ENCODE measurements around the gene MINDY4B. TPM values are rescaled to one million over a fixed set of nuclear protein-coding genes. Genes with fewer than 3 reads are reported as not detected.

Gene MINDY4B
- total and polyA plus RNA-seq, 10 of the 15 experiments (the other 5 are each of a cell fraction or from before 2014, with no cell fraction given) = not detected

GRCh38 chr3:150878290-150878689, 26.9 kb downstream of the MINDY4B start:
- ChIA-PET POLR2A (no interaction called here), RAD21 (ENCODE audit: unreplicated experiment) (no interaction called here), SMC1A (ENCODE audit: uncharacterized antibody, unreplicated experiment) (interaction anchor here (0.6 kb wide), 2 partner anchors 144 to 226 kb away, joined by 3 read pairs; no protein-coding TSS in a partner anchor), CTCF (no interaction called here)
- Histone ChIP-seq H3K27ac (ENCODE audit: control insufficient read depth, insufficient read depth) (no peak overlapping the region), H4K20me1 (ENCODE audit: control insufficient read depth, insufficient read depth) (no peaks in the 10 kb centered on the region), H2AFZ (ENCODE audit: control insufficient read depth, low read depth, low read length) (no peak overlapping the region), H3K4me3 (no peak overlapping the region), H3K36me3 (ENCODE audit: control insufficient read depth in 2 of 2, insufficient read depth in 2 of 2, low read length in 1 of 2) (no peaks in the 10 kb centered on the region), H3K9ac (ENCODE audit: control insufficient read depth, insufficient read depth, low read length) (no peak overlapping the region), H3K9me3 (replicated peaks; ENCODE audit: control insufficient read depth, insufficient read depth, low read length) (no peaks in the 10 kb centered on the region), H3K27me3 (replicated peaks in 1 of 2; ENCODE audit: control insufficient read depth in 2 of 2, insufficient read depth in 2 of 2, low read length in 1 of 2) (no peaks in the 10 kb centered on the region; a peak in 1 of 4 replicates), H3K4me1 (ENCODE audit: control insufficient read depth, insufficient read depth, low read length) (no peaks in the 10 kb centered on the region; the same call in 1 of the 2 replicates), H3K4me2 (ENCODE audit: control insufficient read depth, insufficient read depth) (no peak overlapping the region), H3K79me2 (ENCODE audit: control insufficient read depth, insufficient read depth, low read length) (no peaks in the 10 kb centered on the region)
- DNase-seq (ENCODE audit: low read depth, low spot score) = no peak
- intact Hi-C loops (cut with micrococcal nuclease; ENCODE audit: unreplicated experiment) (no loop called here), in situ Hi-C loops (cut with MboI) (no loop called here)
- no TSS peak for BruUV-seq (replicated peaks)
- WGBS (ENCODE audit: insufficient coverage, insufficient replicate concordance, low lambda C conversion rate, missing lambda C conversion rate) = 86% methylated on average over 1 of the region's 1 CpG
- FAIRE-seq = no peak
- no peak for ATAC-seq
- TF ChIP-seq DPF2 (IDR thresholded peaks at IDR 0.05) = no peak

DNA sequence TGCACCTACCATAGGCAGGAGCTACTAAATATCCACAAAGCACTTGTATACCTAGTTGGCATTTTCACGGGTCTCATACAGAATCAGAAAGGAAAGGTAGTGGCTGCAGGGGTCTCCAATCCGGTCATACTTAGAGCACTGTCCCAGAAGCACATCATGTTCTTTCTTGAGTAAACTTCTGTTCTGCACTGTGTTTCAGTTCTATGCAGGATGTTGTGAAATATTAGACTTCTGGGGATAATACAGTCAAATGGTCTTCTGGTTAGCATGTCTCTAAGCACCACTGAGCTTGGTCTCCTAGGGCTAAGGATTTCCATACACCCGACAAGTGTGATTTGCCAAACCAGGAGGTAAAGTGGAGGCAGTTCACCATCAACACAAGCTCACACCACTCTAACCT, 27.9 kb downstream of the MINDY4B start:
- Histone ChIP-seq H3K27me3 (replicated peaks in 1 of 2; ENCODE audit: control insufficient read depth in 2 of 2, insufficient read depth in 2 of 2, low read length in 1 of 2) (no peaks in the 10 kb centered on the region; a peak in 1 of 4 replicates), H3K4me2 (ENCODE audit: control insufficient read depth, insufficient read depth) (no peak overlapping the region), H3K27ac (ENCODE audit: control insufficient read depth, insufficient read depth) (no peak overlapping the region), H2AFZ (ENCODE audit: control insufficient read depth, low read depth, low read length) (no peak overlapping the region), H3K9me3 (replicated peaks; ENCODE audit: control insufficient read depth, insufficient read depth, low read length) (no peaks in the 10 kb centered on the region), H3K79me2 (ENCODE audit: control insufficient read depth, insufficient read depth, low read length) (no peaks in the 10 kb centered on the region), H3K36me3 (ENCODE audit: control insufficient read depth in 2 of 2, insufficient read depth in 2 of 2, low read length in 1 of 2) (no peaks in the 10 kb centered on the region), H3K9ac (ENCODE audit: control insufficient read depth, insufficient read depth, low read length) (no peak overlapping the region), H4K20me1 (ENCODE audit: control insufficient read depth, insufficient read depth) (no peaks in the 10 kb centered on the region), H3K4me3 (no peak overlapping the region), H3K4me1 (ENCODE audit: control insufficient read depth, insufficient read depth, low read length) (no peaks in the 10 kb centered on the region; the same call in 1 of the 2 replicates)
- ChIA-PET POLR2A (no interaction called here), RAD21 (ENCODE audit: unreplicated experiment) (no interaction called here), CTCF (no interaction called here), SMC1A (ENCODE audit: uncharacterized antibody, unreplicated experiment) (interaction anchor here (0.6 kb wide), 1 partner anchor 27 kb away, joined by 3 read pairs; no protein-coding TSS in a partner anchor)
- intact Hi-C loops (cut with micrococcal nuclease; ENCODE audit: unreplicated experiment) (no loop called here), in situ Hi-C loops (cut with MboI) (no loop called here)
- no TSS peak for BruUV-seq (replicated peaks)
- no peak for FAIRE-seq
- no peak for DNase-seq (ENCODE audit: low read depth, low spot score)
- TF ChIP-seq, protein P1, sequence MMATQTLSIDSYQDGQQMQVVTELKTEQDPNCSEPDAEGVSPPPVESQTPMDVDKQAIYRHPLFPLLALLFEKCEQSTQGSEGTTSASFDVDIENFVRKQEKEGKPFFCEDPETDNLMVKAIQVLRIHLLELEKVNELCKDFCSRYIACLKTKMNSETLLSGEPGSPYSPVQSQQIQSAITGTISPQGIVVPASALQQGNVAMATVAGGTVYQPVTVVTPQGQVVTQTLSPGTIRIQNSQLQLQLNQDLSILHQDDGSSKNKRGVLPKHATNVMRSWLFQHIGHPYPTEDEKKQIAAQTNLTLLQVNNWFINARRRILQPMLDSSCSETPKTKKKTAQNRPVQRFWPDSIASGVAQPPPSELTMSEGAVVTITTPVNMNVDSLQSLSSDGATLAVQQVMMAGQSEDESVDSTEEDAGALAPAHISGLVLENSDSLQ (IDR thresholded peaks at IDR 0.05) = no peak
- TF ChIP-seq ZNF384 (IDR thresholded peaks at IDR 0.05; ENCODE audit: borderline replicate concordance, low read depth, low read length) (no peak), MTA3 (IDR thresholded peaks at IDR 0.05; ENCODE audit: borderline replicate concordance, low read length) (no peak), CBFB (IDR thresholded peaks at IDR 0.05; ENCODE audit: low read depth) (no peak), SMARCA5 (IDR thresholded peaks at IDR 0.05) (no peak)
- 56% methylated on average over 3 of the region's 3 CpGs for WGBS (ENCODE audit: insufficient coverage, insufficient replicate concordance, low lambda C conversion rate, missing lambda C conversion rate)
- ATAC-seq = no peak

All from GM12878 (cell line).